ENCODE data around the gene PCED1B.
A peak's percentile ranks its signal among the peaks of the same experiment; 100 is the strongest.
"Not testable (repeated sequence)": the region's sequence is repeated elsewhere in the genome, so short reads cannot be mapped to it uniquely, and the experiment has no call there.

PCED1B gene

DNA sequence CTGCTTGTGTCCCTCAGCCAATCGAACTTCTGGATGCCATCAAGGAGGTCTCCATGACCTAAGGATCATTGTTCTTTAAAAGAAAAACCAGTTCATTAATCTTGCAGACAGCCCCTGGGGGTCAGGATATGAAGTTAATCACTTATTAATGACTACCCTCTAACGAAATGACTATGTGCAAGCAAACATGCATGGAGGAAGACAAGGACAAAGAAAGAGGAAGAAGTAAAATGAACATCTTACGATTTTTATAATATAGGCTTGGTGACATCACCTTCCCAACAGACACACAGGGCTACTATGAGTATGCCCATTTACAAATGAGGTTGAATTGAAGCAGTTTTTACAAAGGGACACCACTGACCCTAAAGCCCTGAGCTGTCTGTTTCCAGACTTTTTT is 111.5 kb downstream of the PCED1B start:
- Histone ChIP-seq H3K4me1 (ENCODE audit: control insufficient read depth, insufficient read depth, low read length, unreplicated experiment) (peaks cover 27% of the 10 kb centered on the region), H3K27ac (ENCODE audit: low read depth, low read length) (no peak overlapping the region), H2AFZ (ENCODE audit: low read length, unreplicated experiment) (no peak overlapping the region), H3K36me3 (ENCODE audit: insufficient read depth, low read length) (no peaks in the 10 kb centered on the region), H3K4me3 (ENCODE audit: low read depth, low read length) (no peak overlapping the region), H3K27me3 (ENCODE audit: insufficient read depth, low read length) (no peaks in the 10 kb centered on the region), H3K79me2 (ENCODE audit: control insufficient read depth, insufficient read depth, low read length, unreplicated experiment) (no peaks in the 10 kb centered on the region)

DNA sequence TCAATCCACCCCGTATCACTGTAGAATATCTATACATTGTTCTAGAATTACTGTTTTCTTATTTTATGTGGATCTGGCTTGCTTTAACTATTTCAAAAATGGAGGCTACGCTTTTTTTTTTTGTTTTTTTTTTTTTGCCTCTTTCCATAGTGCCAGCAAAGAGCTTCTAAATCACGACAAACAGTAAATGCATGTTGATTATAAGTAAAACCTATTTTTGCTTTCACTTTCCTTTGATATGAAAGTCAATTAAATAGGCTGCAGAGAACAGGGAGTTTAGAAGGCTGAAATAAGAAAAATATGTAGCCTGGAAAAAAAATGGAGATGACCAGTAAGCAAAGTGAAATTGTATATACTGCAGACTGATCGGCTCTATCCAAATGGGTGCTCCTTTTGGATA is 112.6 kb downstream of the PCED1B start:
- peaks cover 27% of the 10 kb centered on the region for H3K4me1 ChIP-seq (ENCODE audit: control insufficient read depth, insufficient read depth, low read length, unreplicated experiment)
- H3K79me2 ChIP-seq (ENCODE audit: control insufficient read depth, insufficient read depth, low read length, unreplicated experiment), result no peaks in the 10 kb centered on the region
- no peaks in the 10 kb centered on the region for H3K27me3 ChIP-seq (ENCODE audit: insufficient read depth, low read length)
- H3K27ac ChIP-seq (ENCODE audit: low read depth, low read length), result no peak overlapping the region
- no peaks in the 10 kb centered on the region for H3K36me3 ChIP-seq (ENCODE audit: insufficient read depth, low read length)
- peak overlapping the region; percentile 93 for H2AFZ ChIP-seq (ENCODE audit: low read length, unreplicated experiment)
- peak overlapping the region; percentile 49 for H3K4me3 ChIP-seq (ENCODE audit: low read depth, low read length)

DNA sequence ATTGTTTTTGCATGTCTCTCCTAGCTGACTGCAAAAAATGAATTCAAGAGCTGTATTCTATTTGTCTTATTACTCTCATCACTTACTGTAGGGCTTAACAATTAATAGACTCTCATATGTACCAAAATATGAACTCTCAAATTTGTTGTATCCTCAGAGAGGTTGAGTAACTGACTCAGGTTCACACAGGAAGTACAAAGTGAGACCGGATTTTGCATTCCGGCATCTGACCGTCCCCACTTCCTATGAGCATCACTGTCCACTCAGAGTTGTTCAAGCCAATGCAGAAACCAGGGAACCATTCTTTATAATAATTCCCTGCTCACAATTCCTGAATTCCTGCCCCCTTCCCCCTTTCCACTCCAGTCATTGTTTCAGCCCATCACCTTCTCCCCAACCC is 113.6 kb downstream of the PCED1B start:
- Histone ChIP-seq H2AFZ (ENCODE audit: low read length, unreplicated experiment) (no peak overlapping the region), H3K4me3 (ENCODE audit: low read depth, low read length) (no peak overlapping the region), H3K27me3 (ENCODE audit: insufficient read depth, low read length) (no peaks in the 10 kb centered on the region)

DNA sequence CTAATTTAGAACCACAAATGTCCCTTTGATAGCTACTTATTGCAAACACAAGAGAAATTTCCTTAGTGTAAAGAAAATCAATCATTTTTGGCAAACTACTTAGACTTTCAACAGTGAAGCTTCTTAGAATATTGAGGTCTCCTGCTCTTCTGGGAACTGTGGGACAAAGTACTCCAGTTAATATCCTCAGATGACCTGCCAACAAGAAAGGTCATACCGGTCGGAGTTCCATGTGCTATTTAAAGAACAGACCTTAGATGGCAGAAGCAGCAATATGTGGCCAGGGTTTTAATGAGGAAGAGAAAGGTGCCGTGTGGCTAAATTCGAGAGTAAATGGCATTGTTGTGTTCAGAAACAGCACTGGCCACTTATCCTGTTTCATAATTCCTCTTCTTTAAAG is 115.1 kb downstream of the PCED1B start:
- Histone ChIP-seq H3K4me3 (ENCODE audit: low read depth, low read length) (no peak overlapping the region), H3K27ac (ENCODE audit: low read depth, low read length) (no peak overlapping the region), H3K4me1 (ENCODE audit: control insufficient read depth, insufficient read depth, low read length, unreplicated experiment) (peaks cover 14% of the 10 kb centered on the region), H3K27me3 (ENCODE audit: insufficient read depth, low read length) (no peaks in the 10 kb centered on the region), H3K36me3 (ENCODE audit: insufficient read depth, low read length) (no peaks in the 10 kb centered on the region), H3K79me2 (ENCODE audit: control insufficient read depth, insufficient read depth, low read length, unreplicated experiment) (no peaks in the 10 kb centered on the region), H2AFZ (ENCODE audit: low read length, unreplicated experiment) (no peak overlapping the region)

More for the DNA sequence above, 113.6 kb downstream of the PCED1B start:
- Histone ChIP-seq H3K36me3 (ENCODE audit: insufficient read depth, low read length) (no peaks in the 10 kb centered on the region), H3K79me2 (ENCODE audit: control insufficient read depth, insufficient read depth, low read length, unreplicated experiment) (no peaks in the 10 kb centered on the region), H3K27ac (ENCODE audit: low read depth, low read length) (no peak overlapping the region), H3K4me1 (ENCODE audit: control insufficient read depth, insufficient read depth, low read length, unreplicated experiment) (peaks cover 27% of the 10 kb centered on the region)

DNA sequence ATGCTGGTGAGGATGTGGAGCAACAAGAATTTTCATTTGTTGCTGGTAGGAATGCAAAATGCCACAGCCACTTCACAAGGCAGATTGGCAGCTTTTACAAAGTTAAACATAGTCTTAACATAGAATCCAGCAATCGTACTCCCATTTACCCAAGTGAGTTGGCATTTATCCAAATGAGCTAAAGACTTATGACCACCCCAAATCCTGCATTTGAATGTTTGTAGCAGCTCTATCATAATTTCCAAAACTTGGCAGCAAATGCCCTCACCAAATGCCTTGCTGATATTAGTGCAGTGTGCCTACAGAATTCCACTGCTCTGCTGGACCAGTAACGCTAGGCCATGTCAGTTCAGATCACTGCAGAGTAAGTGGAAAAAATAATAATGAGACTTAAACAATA is 121.0 kb downstream of the PCED1B start:
- no peak overlapping the region for H3K27ac ChIP-seq (ENCODE audit: low read depth, low read length)
- no peak overlapping the region for H2AFZ ChIP-seq (ENCODE audit: low read length, unreplicated experiment)
- no peaks in the 10 kb centered on the region for H3K27me3 ChIP-seq (ENCODE audit: insufficient read depth, low read length)
- no peaks in the 10 kb centered on the region for H3K36me3 ChIP-seq (ENCODE audit: insufficient read depth, low read length)
- no peaks in the 10 kb centered on the region for H3K79me2 ChIP-seq (ENCODE audit: control insufficient read depth, insufficient read depth, low read length, unreplicated experiment)
- H3K4me1 ChIP-seq (ENCODE audit: control insufficient read depth, insufficient read depth, low read length, unreplicated experiment), result no peaks in the 10 kb centered on the region
- H3K4me3 ChIP-seq (ENCODE audit: low read depth, low read length), result no peak overlapping the region

DNA sequence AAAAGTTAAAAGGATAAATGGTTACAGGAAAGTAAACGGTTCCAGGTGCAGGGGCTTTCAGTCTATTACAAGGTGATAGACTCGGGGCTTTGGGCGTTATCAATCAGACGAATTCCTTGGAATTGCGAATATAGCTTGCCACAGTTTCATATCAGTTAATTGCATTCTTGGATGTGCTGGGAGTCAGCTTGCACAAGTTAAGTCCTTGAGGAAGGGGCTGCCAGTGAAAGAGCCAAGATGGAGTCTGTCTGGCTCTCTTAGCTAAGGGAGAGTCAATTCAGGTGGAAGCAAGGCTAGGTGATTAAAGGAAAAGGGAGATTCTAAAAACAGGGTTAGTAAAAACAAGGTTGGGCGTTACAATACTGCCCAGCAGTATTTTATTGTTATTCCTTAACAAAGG is 121.8 kb downstream of the PCED1B start:
- H3K36me3 ChIP-seq (ENCODE audit: insufficient read depth, low read length); H3K27ac ChIP-seq (ENCODE audit: low read depth, low read length); H3K4me3 ChIP-seq (ENCODE audit: low read depth, low read length); H2AFZ ChIP-seq (ENCODE audit: low read length, unreplicated experiment); H3K27me3 ChIP-seq (ENCODE audit: insufficient read depth, low read length); H3K4me1 ChIP-seq (ENCODE audit: control insufficient read depth, insufficient read depth, low read length, unreplicated experiment); H3K79me2 ChIP-seq (ENCODE audit: control insufficient read depth, insufficient read depth, low read length, unreplicated experiment): not testable (repeated sequence)

DNA sequence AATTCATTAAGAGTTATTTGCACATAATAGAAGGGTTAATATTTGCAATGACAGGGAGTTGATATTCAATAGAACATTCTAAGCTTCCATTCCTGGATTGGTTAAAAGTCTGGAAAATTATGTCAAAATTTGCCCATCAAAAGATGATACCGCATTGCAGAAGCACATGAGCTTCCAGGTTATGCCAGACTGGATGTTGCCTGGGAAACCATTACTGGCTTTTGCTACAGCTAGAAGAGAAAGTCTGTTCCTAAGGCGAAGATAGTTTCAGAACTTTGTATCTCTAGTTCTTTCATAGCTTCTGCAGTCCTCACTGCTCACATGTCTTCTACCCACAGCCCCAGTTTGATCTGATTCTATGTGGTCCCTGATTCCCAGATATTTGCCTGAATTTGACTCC is 122.8 kb downstream of the PCED1B start:
- H3K36me3 ChIP-seq (ENCODE audit: insufficient read depth, low read length), result no peaks in the 10 kb centered on the region
- H3K79me2 ChIP-seq (ENCODE audit: control insufficient read depth, insufficient read depth, low read length, unreplicated experiment), result no peaks in the 10 kb centered on the region
- H2AFZ ChIP-seq (ENCODE audit: low read length, unreplicated experiment), result no peak overlapping the region
- no peaks in the 10 kb centered on the region for H3K4me1 ChIP-seq (ENCODE audit: control insufficient read depth, insufficient read depth, low read length, unreplicated experiment)
- no peaks in the 10 kb centered on the region for H3K27me3 ChIP-seq (ENCODE audit: insufficient read depth, low read length)
- no peak overlapping the region for H3K27ac ChIP-seq (ENCODE audit: low read depth, low read length)
- no peak overlapping the region for H3K4me3 ChIP-seq (ENCODE audit: low read depth, low read length)

DNA sequence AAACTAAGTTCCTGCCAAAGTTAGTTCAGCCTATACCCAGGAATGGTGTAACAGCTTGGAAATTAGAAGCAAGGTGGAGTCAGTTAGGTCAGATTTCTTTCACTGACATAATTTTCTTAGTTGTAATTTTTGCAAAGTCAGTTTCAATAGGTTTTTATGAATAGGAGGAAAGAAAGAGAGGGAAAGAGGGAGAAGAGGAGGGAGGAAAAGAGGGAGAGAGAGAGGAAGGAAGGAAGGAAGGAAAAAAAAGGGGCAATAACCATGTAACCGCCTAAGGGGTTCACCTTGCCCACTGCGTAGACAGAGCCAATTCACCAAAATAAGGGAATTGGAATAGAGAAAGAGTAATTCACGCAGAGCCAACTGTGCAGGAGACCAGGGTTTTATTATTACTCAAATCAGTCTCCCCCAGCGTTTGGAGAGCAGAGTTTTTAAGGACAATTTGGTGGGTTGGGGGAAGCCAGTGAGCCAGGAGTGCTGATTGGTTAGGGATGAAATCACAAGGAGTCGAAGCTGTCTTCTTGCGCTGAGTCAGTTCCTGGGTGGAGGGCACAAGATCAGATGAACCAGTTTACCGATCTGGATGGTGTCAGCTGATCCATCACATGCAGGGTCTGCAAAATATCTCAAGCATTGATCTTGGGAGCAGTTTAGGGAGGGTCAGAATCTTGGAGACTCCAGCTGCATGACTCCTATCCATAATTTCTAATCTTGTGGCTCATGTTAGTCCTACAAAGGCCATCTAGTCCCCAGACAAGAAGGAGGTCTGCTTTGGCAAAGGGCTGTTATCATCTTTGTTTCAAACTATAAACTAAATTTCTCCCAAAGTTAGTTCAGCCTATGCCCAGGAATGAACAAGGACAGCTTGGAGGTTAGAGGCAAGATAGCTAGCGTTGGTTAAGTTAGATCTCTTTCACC is 126.4 kb downstream of the PCED1B start:
- no peak overlapping the region for H2AFZ ChIP-seq (ENCODE audit: low read length, unreplicated experiment)

DNA sequence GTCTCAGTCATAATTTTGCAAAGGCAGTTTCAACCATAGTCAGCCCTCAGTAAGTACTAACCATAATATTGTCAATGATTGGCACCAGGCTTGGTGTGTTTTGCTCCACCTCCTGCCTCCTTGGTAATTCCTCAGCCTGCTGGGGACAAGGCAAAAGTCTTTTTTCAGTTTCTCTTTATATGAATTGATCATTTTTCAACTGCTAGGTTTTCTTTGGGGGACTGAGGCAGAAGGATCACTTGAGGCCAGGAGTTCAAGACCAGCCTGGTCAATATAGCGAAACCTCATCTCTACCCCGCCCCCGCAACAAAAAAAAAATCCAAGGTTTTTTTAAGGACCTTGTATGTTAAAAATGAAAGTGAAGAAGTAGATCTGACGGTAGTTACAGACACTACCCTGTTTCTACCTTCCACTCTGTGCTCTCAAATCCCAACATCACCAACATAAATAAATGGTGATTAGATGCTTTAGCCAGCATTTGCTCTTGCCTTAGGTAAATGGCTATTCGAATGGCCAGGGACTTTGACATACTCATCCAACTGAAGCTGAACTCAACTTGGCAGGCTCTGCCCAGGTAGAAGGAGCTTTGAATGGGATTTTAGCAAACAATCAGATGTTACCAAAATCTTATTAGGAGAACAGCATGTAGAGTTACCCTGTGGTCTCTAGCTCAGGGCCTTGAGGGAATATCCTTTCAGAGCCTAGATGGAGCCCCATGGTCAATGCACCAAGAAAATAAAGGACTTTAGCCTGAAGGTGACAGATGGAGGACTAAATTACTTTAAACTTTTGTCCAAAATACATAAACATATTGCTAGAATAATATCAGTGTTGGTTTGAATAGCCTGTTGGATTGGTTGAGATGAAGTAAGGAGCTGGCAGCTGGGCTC is 127.3 kb downstream of the PCED1B start:
- no peak overlapping the region for H3K27ac ChIP-seq (ENCODE audit: low read depth, low read length)
- no peaks in the 10 kb centered on the region for H3K27me3 ChIP-seq (ENCODE audit: insufficient read depth, low read length)
- H3K36me3 ChIP-seq (ENCODE audit: insufficient read depth, low read length), result no peaks in the 10 kb centered on the region
- no peaks in the 10 kb centered on the region for H3K79me2 ChIP-seq (ENCODE audit: control insufficient read depth, insufficient read depth, low read length, unreplicated experiment)
- H3K4me1 ChIP-seq (ENCODE audit: control insufficient read depth, insufficient read depth, low read length, unreplicated experiment), result no peaks in the 10 kb centered on the region
- H2AFZ ChIP-seq (ENCODE audit: low read length, unreplicated experiment), result no peak overlapping the region
- H3K4me3 ChIP-seq (ENCODE audit: low read depth, low read length), result no peak overlapping the region

More for the DNA sequence above, 126.4 kb downstream of the PCED1B start:
- Histone ChIP-seq H3K36me3 (ENCODE audit: insufficient read depth, low read length) (no peaks in the 10 kb centered on the region), H3K27ac (ENCODE audit: low read depth, low read length) (no peak overlapping the region), H3K27me3 (ENCODE audit: insufficient read depth, low read length) (no peaks in the 10 kb centered on the region), H3K4me3 (ENCODE audit: low read depth, low read length) (no peak overlapping the region), H3K4me1 (ENCODE audit: control insufficient read depth, insufficient read depth, low read length, unreplicated experiment) (no peaks in the 10 kb centered on the region), H3K79me2 (ENCODE audit: control insufficient read depth, insufficient read depth, low read length, unreplicated experiment) (no peaks in the 10 kb centered on the region)

DNA sequence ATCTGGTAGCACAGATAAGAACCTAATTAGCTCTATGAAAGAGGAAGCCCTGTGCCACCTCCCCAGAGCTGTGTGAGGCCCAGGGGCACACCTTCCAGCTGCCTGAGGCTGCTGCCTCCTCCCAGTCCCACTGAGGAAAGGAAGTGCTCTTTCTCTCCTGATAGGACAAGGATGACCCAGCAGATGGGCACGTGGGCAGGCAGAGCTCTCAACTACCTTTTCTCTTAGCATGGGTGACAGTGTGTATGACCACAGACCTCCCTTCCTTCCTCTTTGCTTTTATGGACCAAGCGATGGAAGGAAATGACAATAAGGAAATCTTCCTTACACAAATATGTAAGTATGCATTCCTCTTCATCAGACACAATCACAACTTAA is 127.9 kb downstream of the PCED1B start:
- Histone ChIP-seq H2AFZ (ENCODE audit: low read length, unreplicated experiment) (no peak overlapping the region), H3K27ac (ENCODE audit: low read depth, low read length) (no peak overlapping the region), H3K27me3 (ENCODE audit: insufficient read depth, low read length) (no peaks in the 10 kb centered on the region), H3K4me3 (ENCODE audit: low read depth, low read length) (no peak overlapping the region), H3K79me2 (ENCODE audit: control insufficient read depth, insufficient read depth, low read length, unreplicated experiment) (no peaks in the 10 kb centered on the region), H3K36me3 (ENCODE audit: insufficient read depth, low read length) (no peaks in the 10 kb centered on the region), H3K4me1 (ENCODE audit: control insufficient read depth, insufficient read depth, low read length, unreplicated experiment) (no peaks in the 10 kb centered on the region)
